ENCODE results near the gene IL12A.
A peak's percentile ranks its signal among the peaks of the same experiment; 100 is the strongest.

The IL12A gene
- total RNA-seq, result 0 to 11.5 (median 1.1) reads per million in 17 experiments

GRCh38 chr3:159988617-159989271 lies at the start of gene IL12A:
Gene IL12A, plus strand, starts transcription at chr3:159988835.
- peak; percentile 83 to 94 (median 88) for DNase-seq

DNA sequence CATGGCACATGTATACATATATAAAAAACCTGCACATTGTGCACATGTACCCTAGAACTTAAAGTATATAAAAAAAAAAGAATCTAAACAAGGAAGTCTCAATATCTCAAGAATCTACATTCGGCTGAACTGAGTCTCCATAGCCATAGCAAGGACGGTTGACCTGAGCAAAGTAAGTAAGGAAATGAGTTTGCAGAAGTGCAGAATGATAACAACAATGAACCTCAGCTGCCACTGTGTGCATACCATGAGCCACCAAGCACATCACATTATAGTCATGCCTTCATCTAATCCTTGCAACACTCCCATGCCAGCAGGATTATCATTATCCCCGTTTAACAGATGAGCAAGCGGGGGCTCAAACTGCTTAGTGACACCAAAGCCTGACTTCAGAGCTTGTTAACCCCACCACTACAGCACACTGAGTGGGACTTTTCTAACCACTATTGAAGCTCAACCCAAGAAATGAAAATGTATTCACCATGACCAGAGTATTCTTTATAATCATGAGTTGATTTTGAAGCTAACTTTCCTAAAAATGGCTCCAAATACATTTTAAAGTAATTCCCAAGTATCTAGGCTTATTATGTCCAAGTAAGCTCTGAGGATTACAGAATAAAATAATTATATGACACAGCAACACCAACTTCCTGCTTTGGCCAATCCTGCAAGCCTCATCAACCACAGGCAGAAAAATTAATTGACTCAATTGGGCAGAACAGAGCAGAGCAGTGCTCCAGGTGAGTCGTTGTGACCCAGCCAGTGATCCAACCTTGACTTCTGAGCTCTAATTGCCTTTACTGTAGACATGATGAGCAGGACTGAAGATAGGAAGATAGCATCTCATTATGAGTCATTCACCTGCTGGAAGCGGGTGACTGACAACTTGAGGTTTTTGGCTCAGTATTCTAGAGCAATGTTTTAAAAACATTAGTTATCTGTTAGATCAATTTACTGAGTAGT lies 47.3 kb upstream of the IL12A start:
- peak in 1 of 4 experiments; percentile 27 for DNase-seq

GRCh38 chr3:159944781-159945180 lies 43.9 kb upstream of the IL12A start:
- DNase-seq, result peak in 2 of 4 experiments; percentile 41 to 53

DNA sequence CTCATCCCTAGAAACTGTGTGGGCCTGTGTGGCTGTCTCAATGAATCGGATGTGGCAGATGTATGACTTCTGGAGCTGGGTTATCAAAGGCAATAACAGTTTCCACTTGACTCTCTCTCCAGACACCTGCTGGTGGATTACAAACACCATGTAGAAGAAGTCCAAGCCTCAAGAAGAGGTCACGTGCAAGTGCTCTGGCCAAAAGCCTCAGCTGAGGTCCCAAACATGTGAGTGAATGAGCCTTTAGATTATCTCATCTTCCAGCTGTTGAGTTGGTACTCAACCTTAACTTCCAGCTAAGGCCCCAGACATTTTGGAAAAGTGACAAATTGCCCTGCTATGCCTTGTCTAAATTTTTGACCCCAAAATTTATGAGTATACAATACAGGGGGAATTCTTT lies 42.7 kb upstream of the IL12A start:
- DNase-seq, result no peak

- DNase-seq, result no peak
Observed at GRCh38 chr3:159947220-159947619, 41.4 kb upstream of the IL12A start.

DNA sequence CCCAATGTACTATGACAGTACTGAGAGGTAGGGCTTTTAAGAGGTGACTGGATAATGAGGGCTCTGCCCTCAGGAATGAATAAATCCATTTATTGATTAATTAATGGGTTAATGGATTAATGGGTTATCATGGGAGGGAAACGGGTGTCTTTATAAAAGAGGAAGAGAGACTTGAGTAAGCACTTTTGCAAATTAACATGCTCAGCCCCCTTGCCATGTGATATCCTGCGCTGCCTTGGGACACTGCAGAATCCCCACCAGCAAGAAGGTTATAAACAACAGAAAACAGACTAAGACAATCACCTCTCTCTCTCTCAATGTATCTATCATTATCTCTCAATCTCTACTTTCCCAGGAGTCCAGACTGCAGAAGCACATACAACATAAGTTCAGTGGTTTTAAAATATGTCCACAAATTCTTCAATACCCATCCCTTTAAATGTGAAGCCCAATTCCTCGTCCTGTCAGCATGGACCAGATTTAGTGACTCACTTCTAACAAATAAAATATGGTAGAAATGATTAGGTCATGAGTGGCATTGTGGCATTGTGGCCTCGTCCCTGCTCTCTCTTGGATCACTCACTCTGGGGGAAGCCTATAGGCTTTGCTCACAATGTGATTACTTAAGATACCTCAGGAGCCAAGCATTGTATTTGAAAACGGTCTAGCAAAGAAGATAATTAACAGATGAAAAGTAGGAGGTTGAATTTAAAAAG lies 40.0 kb upstream of the IL12A start:
- DNase-seq, result peak in 3 of 4 experiments; percentile 37 to 58 (median 55)

- no peak for DNase-seq
Observed at GRCh38 chr3:159950156-159950898, 38.3 kb upstream of the IL12A start.

- DNase-seq, result peak in 1 of 4 experiments; percentile 47
Observed at GRCh38 chr3:159951540-159951939, 37.1 kb upstream of the IL12A start.

GRCh38 chr3:159953325-159954085 lies 35.1 kb upstream of the IL12A start:
- peak in 3 of 4 experiments; percentile 29 to 72 (median 69) for DNase-seq

- no peak for DNase-seq
Observed at GRCh38 chr3:159960188-159961148, 28.2 kb upstream of the IL12A start.

DNA sequence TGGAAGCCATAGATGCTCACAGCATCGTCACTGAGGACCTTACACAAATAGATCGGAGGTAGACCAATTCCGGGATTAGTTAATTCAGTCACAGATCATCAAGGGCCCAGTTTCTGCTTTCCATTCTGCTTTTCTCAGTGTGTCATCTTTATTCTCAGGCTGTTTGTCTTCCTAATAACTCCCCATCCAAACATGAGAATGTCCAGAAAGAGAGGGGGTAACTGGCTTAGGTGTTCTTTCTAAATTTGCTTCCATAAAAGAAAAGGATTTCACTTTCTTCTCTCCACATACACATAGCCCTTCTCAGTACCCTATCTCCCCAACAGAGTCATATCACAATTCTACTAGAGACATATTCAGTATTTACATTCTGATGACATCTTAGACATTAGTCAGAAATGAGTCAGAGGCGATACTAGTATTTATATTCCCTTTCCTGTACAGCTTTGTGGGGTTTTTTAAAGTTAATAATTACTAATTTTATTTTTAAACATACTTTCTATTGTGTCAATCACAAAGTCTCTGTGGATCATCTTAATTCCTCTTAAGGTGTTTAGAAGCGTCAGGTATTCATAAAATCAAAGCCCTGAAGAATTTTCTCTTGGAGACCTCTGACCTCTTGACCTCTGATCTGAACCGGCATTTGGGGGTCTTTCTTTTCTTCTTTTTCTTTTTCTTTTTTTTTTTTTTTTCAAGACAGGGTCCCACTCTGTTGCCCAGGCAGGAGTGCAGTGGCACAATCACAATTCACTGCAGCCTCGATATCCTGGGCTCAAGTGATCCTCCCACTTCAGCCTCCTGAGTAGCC lies 24.3 kb upstream of the IL12A start:
- peak in 2 of 4 experiments; percentile 34 to 48 for DNase-seq

GRCh38 chr3:159971311-159971710 lies 17.3 kb upstream of the IL12A start:
- no peak for DNase-seq

DNA sequence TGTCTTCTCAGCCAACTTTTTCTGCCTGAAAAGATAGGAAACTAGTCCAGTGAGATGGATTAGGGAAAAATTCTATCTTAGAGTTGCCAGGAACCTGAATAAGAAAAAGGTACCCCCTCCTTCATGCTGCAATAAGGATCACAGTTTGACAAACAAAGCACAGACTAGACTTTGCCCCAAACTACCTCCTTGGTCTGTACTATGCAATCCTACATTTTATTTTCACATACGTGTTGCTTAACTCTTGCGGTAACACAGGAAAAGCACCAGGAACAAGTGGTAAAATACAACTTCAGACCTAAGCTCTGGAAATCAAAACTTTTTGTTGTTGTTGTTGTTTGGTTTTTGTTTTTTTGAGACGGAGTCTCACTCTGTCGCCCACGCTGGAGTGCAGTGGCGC lies 11.3 kb upstream of the IL12A start:
- DNase-seq, result peak in 2 of 4 experiments; percentile 13 to 19

DNA sequence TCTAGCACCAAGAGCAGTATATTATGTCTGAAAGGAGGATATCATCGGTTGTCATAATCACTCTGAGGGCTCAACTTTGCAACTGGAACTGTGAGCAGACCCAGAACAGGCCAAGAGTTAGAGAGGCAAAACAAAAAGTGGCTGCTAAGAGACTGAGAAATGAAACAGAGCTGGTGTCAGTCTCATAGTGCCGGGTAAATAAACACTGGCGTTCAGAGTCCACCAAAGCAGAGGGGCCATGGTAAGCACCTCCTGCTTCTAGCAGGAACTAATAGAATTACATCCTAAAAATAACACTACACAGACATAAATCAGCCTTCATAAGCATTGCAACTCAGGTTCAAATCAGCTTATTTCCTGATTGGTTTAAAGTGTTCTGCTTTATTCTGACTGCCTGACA lies 10.3 kb upstream of the IL12A start:
- DNase-seq, result peak in 1 of 4 experiments; percentile 16

GRCh38 chr3:159978918-159979703 lies 9.5 kb upstream of the IL12A start:
- DNase-seq, result no peak

DNA sequence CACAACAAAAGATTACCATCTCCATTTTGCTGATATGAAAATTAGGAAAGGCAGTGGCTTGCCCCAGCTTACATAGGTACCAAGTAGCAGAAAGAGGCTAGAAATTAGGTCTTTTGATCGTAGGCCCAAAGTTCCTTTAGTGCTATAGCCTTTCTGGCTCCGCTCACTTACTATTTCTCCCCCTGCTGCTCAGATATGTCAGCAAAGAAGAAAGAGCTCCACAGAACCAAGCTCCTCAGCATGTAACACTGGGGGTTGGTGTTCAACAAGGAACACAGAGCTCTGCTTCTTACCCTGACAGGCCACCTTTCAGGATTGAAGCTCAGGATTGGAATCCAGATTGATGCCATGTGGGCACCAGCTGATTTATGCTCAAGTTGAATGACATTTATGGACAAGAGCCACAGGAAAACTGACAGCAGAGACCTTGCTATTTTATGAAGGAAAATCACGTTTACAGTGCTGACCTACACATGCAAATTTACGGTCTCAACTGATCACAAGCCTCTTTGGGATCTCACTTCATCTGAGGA lies 6.1 kb upstream of the IL12A start:
- DNase-seq, result no peak

GRCh38 chr3:159987291-159987711 lies 1.3 kb upstream of the IL12A start:
- DNase-seq, result peak; percentile 21 to 57 (median 44)
